SIG-M5 treated with dmso at 0.1 percent for 504 hours (cell line): Measurements from ENCODE around the gene PITPNC1.
"Not testable (repeated sequence)": the region's sequence is repeated elsewhere in the genome, so short reads cannot be mapped to it uniquely, and the experiment has no call there.

Experiments used
- DNase-seq: peaks from one replicate; lab custom pipeline; 2025; ENCODE audit not compliant: unreplicated experiment; lab: John Stamatoyannopoulos, UW

The PITPNC1 gene

GRCh38 chr17:67712375-67712774 is 335.3 kb downstream of the PITPNC1 start:
- DNase-seq = no peak

GRCh38 chr17:67713169-67713568 is 336.1 kb downstream of the PITPNC1 start:
- no peak for DNase-seq

- no peak for DNase-seq
Measured at GRCh38 chr17:67716405-67716798, 339.3 kb downstream of the PITPNC1 start.

GRCh38 chr17:67717192-67717623 is 340.1 kb downstream of the PITPNC1 start:
- DNase-seq = no peak

GRCh38 chr17:67717624-67718324 is 340.7 kb downstream of the PITPNC1 start, which contains the start of gene NOL11:
NOL11 (plus strand) TSS chr17:67717936; CDS start chr17:67717948, 12 bp downstream.
- DNase-seq = peak; percentile 99

GRCh38 chr17:67718325-67718941 is 341.4 kb downstream of the PITPNC1 start:
- peak; percentile 47 for DNase-seq

- DNase-seq = no peak
Measured at GRCh38 chr17:67725373-67725791, 348.3 kb downstream of the PITPNC1 start.

GRCh38 chr17:67725807-67726206 is 348.7 kb downstream of the PITPNC1 start:
- DNase-seq = no peak

- DNase-seq = not testable (repeated sequence)
Measured at GRCh38 chr17:67727152-67728039, 350.3 kb downstream of the PITPNC1 start.

- DNase-seq = no peak
Measured at GRCh38 chr17:67729903-67730302, 352.8 kb downstream of the PITPNC1 start.

- no peak for DNase-seq
Measured at GRCh38 chr17:67730731-67731130, 353.6 kb downstream of the PITPNC1 start.

GRCh38 chr17:67733449-67733848 is 356.4 kb downstream of the PITPNC1 start:
- DNase-seq = no peak

- no peak for DNase-seq
Measured at GRCh38 chr17:67737145-67737544, 360.1 kb downstream of the PITPNC1 start.

- DNase-seq = no peak
Measured at GRCh38 chr17:67742025-67742424, 364.9 kb downstream of the PITPNC1 start.
